Peyer's patch (tissue), 4 donors: ENCODE results near the gene NTN3.

Experiments
- POLR2A ChIP-seq, 2 donors: fragments of 450-650 bp; IDR thresholded peaks; one replicate each; pipeline ENCODE4 v1.5.1; 2017; ENCODE audit warnings: antibody characterized with exemption in 2 of 2, mild to moderate bottlenecking in 2 of 2, moderate library complexity in 2 of 2
- TF ChIP-seq, protein P1 (sequence below), 6 experiments: fragments of 450-650 bp in 4 of 6; fragments of 200-600 bp in 2 of 6; sonication (generic) in 1 of 6; IDR thresholded peaks; one replicate each; pipeline ENCODE4 v1.5.1; 2017 to 2019; ENCODE audit warnings: antibody characterized with exemption in 6 of 6, mild to moderate bottlenecking in 3 of 6, moderate library complexity in 1 of 6

DNA sequence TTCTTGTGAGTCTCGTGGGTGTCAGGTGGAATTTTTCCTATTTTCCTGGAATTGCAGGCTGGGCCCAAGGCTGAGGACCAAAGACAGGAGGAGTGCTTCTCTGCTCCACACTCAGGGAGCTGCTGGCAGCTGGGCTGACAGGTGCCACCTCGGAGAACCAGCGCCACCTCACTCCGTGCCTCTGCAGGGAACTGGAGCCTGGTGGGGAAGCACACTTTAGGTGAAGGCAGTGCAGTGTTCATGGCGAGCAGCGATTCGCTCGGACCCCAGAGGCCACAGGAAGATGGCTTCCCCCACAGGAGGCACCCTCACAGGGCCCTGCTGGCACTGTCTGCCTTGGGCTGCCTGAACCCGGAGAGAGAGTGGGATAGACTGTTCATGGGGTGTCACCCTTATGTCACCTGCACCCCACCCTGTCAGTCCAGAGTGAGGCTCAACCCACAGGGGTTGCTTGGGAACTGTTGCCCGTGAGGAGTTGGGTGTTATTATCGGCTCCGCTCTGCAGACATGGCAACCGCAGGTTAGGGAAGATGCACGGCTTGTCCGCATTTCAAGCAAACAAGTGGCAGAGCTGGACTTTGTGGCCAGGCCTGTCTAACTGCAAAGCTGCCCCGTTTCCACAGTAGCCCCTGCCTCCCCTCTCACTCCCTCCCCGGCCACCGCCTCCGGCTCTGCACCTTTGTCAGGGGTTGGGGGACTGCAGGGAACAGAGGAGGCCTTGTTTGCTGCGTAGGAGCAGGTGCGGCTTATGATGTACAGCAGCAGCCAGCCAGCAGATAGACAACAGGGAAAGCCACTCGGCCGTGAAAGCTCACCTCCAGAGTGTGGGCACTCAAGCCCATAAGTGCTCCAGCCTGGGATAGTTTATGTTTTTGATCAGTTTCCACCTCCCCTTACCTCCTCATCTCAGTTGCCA is 19.4 kb downstream of the NTN3 start:
- TF ChIP-seq, protein P1, sequence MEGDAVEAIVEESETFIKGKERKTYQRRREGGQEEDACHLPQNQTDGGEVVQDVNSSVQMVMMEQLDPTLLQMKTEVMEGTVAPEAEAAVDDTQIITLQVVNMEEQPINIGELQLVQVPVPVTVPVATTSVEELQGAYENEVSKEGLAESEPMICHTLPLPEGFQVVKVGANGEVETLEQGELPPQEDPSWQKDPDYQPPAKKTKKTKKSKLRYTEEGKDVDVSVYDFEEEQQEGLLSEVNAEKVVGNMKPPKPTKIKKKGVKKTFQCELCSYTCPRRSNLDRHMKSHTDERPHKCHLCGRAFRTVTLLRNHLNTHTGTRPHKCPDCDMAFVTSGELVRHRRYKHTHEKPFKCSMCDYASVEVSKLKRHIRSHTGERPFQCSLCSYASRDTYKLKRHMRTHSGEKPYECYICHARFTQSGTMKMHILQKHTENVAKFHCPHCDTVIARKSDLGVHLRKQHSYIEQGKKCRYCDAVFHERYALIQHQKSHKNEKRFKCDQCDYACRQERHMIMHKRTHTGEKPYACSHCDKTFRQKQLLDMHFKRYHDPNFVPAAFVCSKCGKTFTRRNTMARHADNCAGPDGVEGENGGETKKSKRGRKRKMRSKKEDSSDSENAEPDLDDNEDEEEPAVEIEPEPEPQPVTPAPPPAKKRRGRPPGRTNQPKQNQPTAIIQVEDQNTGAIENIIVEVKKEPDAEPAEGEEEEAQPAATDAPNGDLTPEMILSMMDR (IDR thresholded peaks at IDR 0.05): no peak
- TF ChIP-seq POLR2A (IDR thresholded peaks at IDR 0.05): no peak
